PC-9 (cell line): ENCODE measurements around the gene PRKAG2.

Source experiments
- CTCF ChIP-seq: fragments of 200-600 bp; sonication (generic); conservative IDR thresholded peaks from 2 replicates; pipeline ENCODE4 v1.6.1; 2017; ENCODE audit warnings: mixed run types, antibody characterized with exemption, mild to moderate bottlenecking, moderate library complexity
- EZH2 ChIP-seq: fragments of 200-600 bp; sonication (generic); IDR thresholded peaks from 2 replicates; pipeline ENCODE4 v1.8.0; 2017; ENCODE audit warnings: antibody characterized with exemption, low read depth

- TF ChIP-seq CTCF (no peak), EZH2 (no peak)
Observed at GRCh38 chr7:151732292-151732691, 144.6 kb downstream of the PRKAG2 start.
